Endothelial cell of umbilical vein (primary cell): ENCODE data around the gene CHCHD3.

ENCODE experiments used
- CTCF ChIP-seq, 2 donors: IDR thresholded peaks; 1 replicate in 1 of 2; 2 replicates in 1 of 2; pipeline ENCODE4 v1.5.1; 2011; ENCODE audit warnings: low read length in 2 of 2, mild to moderate bottlenecking in 2 of 2, moderate library complexity in 2 of 2, control low read depth in 1 of 2, inconsistent platforms in 1 of 2, low read depth in 1 of 2; ENCODE audit not compliant: insufficient read depth in 1 of 2; ENCODE audit errors: extremely low read depth in 1 of 2
- EZH2 ChIP-seq: IDR thresholded peaks from 2 replicates; pipeline ENCODE4 v1.6.1; 2012; ENCODE audit warnings: borderline replicate concordance, low read depth, mild to moderate bottlenecking, moderate library complexity, low read length, inconsistent platforms; ENCODE audit not compliant: severe bottlenecking
- FOS ChIP-seq: IDR thresholded peaks from 2 replicates; pipeline ENCODE4 v1.6.1; 2011; ENCODE audit warnings: mild to moderate bottlenecking, low read length, moderate library complexity, borderline replicate concordance; ENCODE audit not compliant: insufficient read depth
- GATA2 ChIP-seq: IDR thresholded peaks from 2 replicates; pipeline ENCODE4 v1.7.0; 2011; ENCODE audit warnings: low read depth, mild to moderate bottlenecking, moderate library complexity, mixed read lengths, low read length; ENCODE audit not compliant: insufficient read length, insufficient read depth
- JUN ChIP-seq: IDR thresholded peaks from 2 replicates; pipeline ENCODE4 v1.6.1; 2011; ENCODE audit warnings: borderline replicate concordance, low read depth; ENCODE audit not compliant: insufficient read length, insufficient read depth
- POLR2A ChIP-seq: IDR thresholded peaks from 2 replicates; pipeline ENCODE4 v1.6.1; 2012; ENCODE audit warnings: low read depth, mild to moderate bottlenecking, control low read depth, low read length
- POLR2AphosphoS5 ChIP-seq: IDR thresholded peaks from 2 replicates; pipeline ENCODE4 v1.6.1; 2012; ENCODE audit warnings: low read depth, mild to moderate bottlenecking, control low read depth, low read length, moderate library complexity; ENCODE audit not compliant: insufficient read depth
- TF ChIP-seq, protein P1 (sequence below): IDR thresholded peaks from 2 replicates; pipeline ENCODE4 v1.6.1; 2011; ENCODE audit not compliant: insufficient read depth, insufficient read length

GRCh38 chr7:132830941-132831340, 250.9 kb downstream of the CHCHD3 start:
- TF ChIP-seq, protein P1, sequence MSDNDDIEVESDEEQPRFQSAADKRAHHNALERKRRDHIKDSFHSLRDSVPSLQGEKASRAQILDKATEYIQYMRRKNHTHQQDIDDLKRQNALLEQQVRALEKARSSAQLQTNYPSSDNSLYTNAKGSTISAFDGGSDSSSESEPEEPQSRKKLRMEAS = no peak
- no peak for TF ChIP-seq CTCF (IDR thresholded peaks at IDR 0.05; ENCODE audit: extremely low read depth in 1 of 2, insufficient read depth in 1 of 2, low read depth in 1 of 2, low read length in 2 of 2)
- TF ChIP-seq EZH2 = no peak
- no peak for TF ChIP-seq GATA2
- TF ChIP-seq POLR2A = no peak
- no peak for TF ChIP-seq POLR2AphosphoS5
- TF ChIP-seq JUN = no peak
- no peak for TF ChIP-seq FOS
